ENCODE results near the gene AURKA. TPM values are rescaled to one million over a fixed set of nuclear protein-coding genes. Genes with fewer than 3 reads are reported as not detected.

AURKA gene
- total and polyA plus RNA-seq, 2 donors (not counting 1 experiment from before 2014, with no cell fraction given), result 27.7 to 32.7 TPM

DNA sequence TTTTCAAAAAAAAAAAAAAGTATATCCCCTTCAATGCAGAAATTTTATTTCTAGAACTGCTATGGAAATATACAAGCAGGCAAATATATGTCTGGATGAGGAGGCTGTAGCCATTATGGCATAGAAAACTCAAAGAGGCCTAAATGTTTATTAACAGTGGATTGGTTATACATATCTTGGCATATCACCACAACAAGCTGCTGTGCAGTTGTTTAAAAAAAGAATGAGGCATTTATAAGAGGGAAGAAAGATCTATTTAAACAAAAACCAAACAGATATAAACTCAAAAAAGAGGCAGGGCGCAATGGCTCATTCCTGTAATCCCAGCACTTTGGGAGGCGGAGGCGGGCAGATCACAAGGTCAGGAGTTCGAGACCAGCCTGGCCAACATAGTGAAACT lies 46.3 kb upstream of the AURKA start:
- TF ChIP-seq, protein P1, sequence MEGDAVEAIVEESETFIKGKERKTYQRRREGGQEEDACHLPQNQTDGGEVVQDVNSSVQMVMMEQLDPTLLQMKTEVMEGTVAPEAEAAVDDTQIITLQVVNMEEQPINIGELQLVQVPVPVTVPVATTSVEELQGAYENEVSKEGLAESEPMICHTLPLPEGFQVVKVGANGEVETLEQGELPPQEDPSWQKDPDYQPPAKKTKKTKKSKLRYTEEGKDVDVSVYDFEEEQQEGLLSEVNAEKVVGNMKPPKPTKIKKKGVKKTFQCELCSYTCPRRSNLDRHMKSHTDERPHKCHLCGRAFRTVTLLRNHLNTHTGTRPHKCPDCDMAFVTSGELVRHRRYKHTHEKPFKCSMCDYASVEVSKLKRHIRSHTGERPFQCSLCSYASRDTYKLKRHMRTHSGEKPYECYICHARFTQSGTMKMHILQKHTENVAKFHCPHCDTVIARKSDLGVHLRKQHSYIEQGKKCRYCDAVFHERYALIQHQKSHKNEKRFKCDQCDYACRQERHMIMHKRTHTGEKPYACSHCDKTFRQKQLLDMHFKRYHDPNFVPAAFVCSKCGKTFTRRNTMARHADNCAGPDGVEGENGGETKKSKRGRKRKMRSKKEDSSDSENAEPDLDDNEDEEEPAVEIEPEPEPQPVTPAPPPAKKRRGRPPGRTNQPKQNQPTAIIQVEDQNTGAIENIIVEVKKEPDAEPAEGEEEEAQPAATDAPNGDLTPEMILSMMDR (conservative IDR thresholded peaks at IDR 0.05 in 1 of 2, IDR thresholded peaks at IDR 0.05 in 1 of 2; ENCODE audit: low read depth in 1 of 2, low read length in 2 of 2), result no peak
- TF ChIP-seq EZH2 (IDR thresholded peaks at IDR 0.05; ENCODE audit: low read length, missing control alignments), result no peak
- Histone ChIP-seq H4K20me1 (ENCODE audit: control insufficient read depth, extremely low read depth, insufficient read depth, low read length) (no peaks in the 10 kb centered on the region), H3K9me3 (ENCODE audit: control insufficient read depth, insufficient read depth, low read depth, low read length) (no peaks in the 10 kb centered on the region), H3K27ac (ENCODE audit: insufficient read depth, low read length) (peak overlapping the region; percentile 96), H3K9ac (ENCODE audit: insufficient read depth, low read length) (no peak overlapping the region), H3K4me3 (replicated peaks in 1 of 4; ENCODE audit: control extremely low read depth in 1 of 4, insufficient read depth in 1 of 4, low read depth in 3 of 4, low read length in 4 of 4) (no peak overlapping the region), H3K4me1 (ENCODE audit: control insufficient read depth, extremely low read depth, insufficient read depth, low read length) (peaks cover 41% of the 10 kb centered on the region), H3K36me3 (ENCODE audit: control insufficient read depth, insufficient read depth, low read length) (peaks cover 8% of the 10 kb centered on the region), H3K79me2 (ENCODE audit: control insufficient read depth, insufficient read depth, low read length) (peaks cover 18% of the 10 kb centered on the region), H3K4me2 (ENCODE audit: extremely low read depth, insufficient read depth, low read length) (no peak overlapping the region), H3K27me3 (ENCODE audit: control insufficient read depth, insufficient read depth, low read length) (no peaks in the 10 kb centered on the region), H2AFZ (ENCODE audit: low read length) (no peak overlapping the region)
- peak in 1 of 2 donors; percentile 31 for DNase-seq (ENCODE audit: low read depth in 2 of 2)

GRCh38 chr20:56437196-56437960 lies 45.4 kb upstream of the AURKA start:
- H3K79me2 ChIP-seq (ENCODE audit: control insufficient read depth, insufficient read depth, low read length), result peaks cover 25% of the 10 kb centered on the region
- H3K27me3 ChIP-seq (ENCODE audit: control insufficient read depth, insufficient read depth, low read length), result no peaks in the 10 kb centered on the region
- peaks cover 44% of the 10 kb centered on the region for H3K4me1 ChIP-seq (ENCODE audit: control insufficient read depth, extremely low read depth, insufficient read depth, low read length)
- H3K27ac ChIP-seq (ENCODE audit: insufficient read depth, low read length), result peak overlapping the region; percentile 96
- no peaks in the 10 kb centered on the region for H3K9me3 ChIP-seq (ENCODE audit: control insufficient read depth, insufficient read depth, low read depth, low read length)
- no peak overlapping the region for H3K4me2 ChIP-seq (ENCODE audit: extremely low read depth, insufficient read depth, low read length)
- H4K20me1 ChIP-seq (ENCODE audit: control insufficient read depth, extremely low read depth, insufficient read depth, low read length), result no peaks in the 10 kb centered on the region
- peak overlapping the region; percentile 5 for H3K9ac ChIP-seq (ENCODE audit: insufficient read depth, low read length)
- no peak overlapping the region for H3K4me3 ChIP-seq (replicated peaks in 1 of 4; ENCODE audit: control extremely low read depth in 1 of 4, insufficient read depth in 1 of 4, low read depth in 3 of 4, low read length in 4 of 4)
- TF ChIP-seq EZH2 (IDR thresholded peaks at IDR 0.05; ENCODE audit: low read length, missing control alignments), result no peak
- TF ChIP-seq, protein P1 (conservative IDR thresholded peaks at IDR 0.05 in 1 of 2, IDR thresholded peaks at IDR 0.05 in 1 of 2; ENCODE audit: low read depth in 1 of 2, low read length in 2 of 2), result no peak
- DNase-seq (ENCODE audit: low read depth in 2 of 2), result no peak
- H3K36me3 ChIP-seq (ENCODE audit: control insufficient read depth, insufficient read depth, low read length), result peaks cover 13% of the 10 kb centered on the region
- H2AFZ ChIP-seq (ENCODE audit: low read length), result no peak overlapping the region

DNA sequence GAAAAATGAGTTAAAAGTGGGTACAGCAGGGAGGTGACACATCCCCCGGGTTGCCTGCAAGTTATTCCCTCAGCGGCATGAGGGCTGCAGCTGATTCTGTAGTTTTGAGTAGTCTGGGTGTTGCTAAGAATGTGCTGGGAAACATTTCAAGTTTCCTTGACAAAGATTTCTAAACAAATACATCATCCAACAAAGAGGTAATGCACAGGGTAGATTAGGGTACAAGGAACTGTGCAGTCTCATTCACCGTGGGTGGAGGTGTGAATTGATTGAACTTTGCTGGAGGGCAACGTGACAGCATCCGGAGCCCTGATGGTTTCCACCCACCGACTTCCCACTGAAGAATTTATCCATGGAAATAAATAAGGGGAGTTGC lies 41.9 kb upstream of the AURKA start:
- H3K4me3 ChIP-seq (replicated peaks in 1 of 4; ENCODE audit: control extremely low read depth in 1 of 4, insufficient read depth in 1 of 4, low read depth in 3 of 4, low read length in 4 of 4), result no peak overlapping the region
- H3K27me3 ChIP-seq (ENCODE audit: control insufficient read depth, insufficient read depth, low read length), result no peaks in the 10 kb centered on the region
- peaks cover 14% of the 10 kb centered on the region for H3K36me3 ChIP-seq (ENCODE audit: control insufficient read depth, insufficient read depth, low read length)
- H3K4me2 ChIP-seq (ENCODE audit: extremely low read depth, insufficient read depth, low read length), result peak overlapping the region; percentile 39
- H3K79me2 ChIP-seq (ENCODE audit: control insufficient read depth, insufficient read depth, low read length), result peaks cover 33% of the 10 kb centered on the region
- peak overlapping the region; percentile 96 for H3K27ac ChIP-seq (ENCODE audit: insufficient read depth, low read length)
- H2AFZ ChIP-seq (ENCODE audit: low read length), result no peak overlapping the region
- no peak for TF ChIP-seq EZH2 (IDR thresholded peaks at IDR 0.05; ENCODE audit: low read length, missing control alignments)
- TF ChIP-seq, protein P1 (conservative IDR thresholded peaks at IDR 0.05 in 1 of 2, IDR thresholded peaks at IDR 0.05 in 1 of 2; ENCODE audit: low read depth in 1 of 2, low read length in 2 of 2), result no peak
- peaks cover 49% of the 10 kb centered on the region for H3K4me1 ChIP-seq (ENCODE audit: control insufficient read depth, extremely low read depth, insufficient read depth, low read length)
- no peaks in the 10 kb centered on the region for H3K9me3 ChIP-seq (ENCODE audit: control insufficient read depth, insufficient read depth, low read depth, low read length)
- peak overlapping the region; percentile 39 for H3K9ac ChIP-seq (ENCODE audit: insufficient read depth, low read length)
- H4K20me1 ChIP-seq (ENCODE audit: control insufficient read depth, extremely low read depth, insufficient read depth, low read length), result no peaks in the 10 kb centered on the region
- peak; percentile 90 to 92 for DNase-seq (ENCODE audit: low read depth in 2 of 2)

All from fibroblast of lung (primary cell).